Activated CD8-positive, alpha-beta memory T cell treated with anti-CD3 and anti-CD28 coated beads for 48 hours (primary cell): ENCODE measurements around the gene BRD4.

Experiments used
- DNase-seq, 3 experiments: peaks; one replicate each; pipeline ENCODE4 v3.0.0-alpha.2; 2020; ENCODE audit warnings: low read depth in 2 of 3, low spot score in 2 of 3

Gene BRD4

DNA sequence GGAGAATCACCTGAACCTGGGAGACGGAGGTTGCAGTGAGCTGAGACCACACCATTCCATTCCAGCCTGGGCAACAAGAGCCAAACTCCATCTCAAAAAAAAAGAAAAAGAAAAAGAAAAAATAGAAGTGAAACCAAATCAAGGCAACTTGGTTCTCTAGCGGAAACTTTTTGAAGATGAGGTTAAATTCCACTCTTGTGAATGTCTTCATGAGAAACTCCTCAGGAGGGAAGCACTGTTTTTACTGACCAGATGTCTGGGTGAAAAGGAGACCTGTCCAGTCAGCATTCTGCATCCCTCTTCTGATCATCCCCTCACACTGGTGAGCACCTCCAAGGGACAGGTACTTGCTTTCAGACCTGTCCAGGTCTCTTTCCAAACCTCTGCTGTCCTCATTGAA lies 15.8 kb downstream of the BRD4 start:
- DNase-seq, result no peak

DNA sequence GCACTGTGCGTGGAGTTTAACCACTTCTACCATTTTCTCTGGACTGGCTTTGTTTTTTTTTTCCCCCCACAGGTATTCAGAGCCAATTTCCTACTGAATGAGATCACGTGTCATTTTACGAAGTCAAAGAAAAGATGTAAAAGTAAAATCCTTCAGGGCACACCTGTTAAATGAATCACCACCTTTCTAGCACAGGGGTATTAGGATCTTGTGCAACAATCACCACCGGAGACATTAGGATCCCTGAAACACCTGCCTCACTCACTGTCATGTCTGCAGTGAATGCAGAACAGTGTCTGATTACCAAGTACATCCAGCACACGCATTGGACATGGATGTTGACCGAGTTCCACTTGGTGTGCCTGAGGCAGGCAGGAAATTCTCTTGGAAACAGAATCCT lies 17.2 kb downstream of the BRD4 start:
- no peak for DNase-seq

DNA sequence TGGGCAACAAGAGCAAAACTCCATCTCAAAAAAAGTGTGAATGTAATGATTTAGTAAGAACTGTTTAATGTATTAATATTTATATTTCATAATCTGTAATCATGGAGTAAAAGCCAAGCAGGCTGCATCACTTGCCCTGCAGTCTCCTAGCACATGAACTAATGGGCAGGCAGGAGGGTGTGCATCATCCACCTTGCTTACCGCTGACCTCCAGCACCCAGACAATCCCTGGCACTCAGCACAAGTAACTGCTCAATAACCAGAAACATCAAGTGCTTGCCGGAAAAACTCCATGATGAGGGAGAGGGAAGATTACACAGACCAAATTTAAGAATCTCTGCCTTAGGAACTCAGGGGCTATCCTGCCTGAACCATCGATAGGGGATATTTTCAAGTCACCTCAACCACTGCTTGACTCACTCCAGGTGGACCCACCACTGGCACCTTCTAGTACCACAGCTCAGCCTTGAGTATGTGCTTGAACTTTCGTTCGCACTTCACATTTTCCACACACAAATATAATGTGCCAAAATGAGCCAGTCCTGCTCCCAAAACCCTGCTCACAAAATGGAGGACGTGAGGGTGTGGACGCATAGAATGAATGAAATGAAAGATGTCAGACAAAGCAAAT lies 18.6 kb downstream of the BRD4 start:
- DNase-seq, result no peak

DNA sequence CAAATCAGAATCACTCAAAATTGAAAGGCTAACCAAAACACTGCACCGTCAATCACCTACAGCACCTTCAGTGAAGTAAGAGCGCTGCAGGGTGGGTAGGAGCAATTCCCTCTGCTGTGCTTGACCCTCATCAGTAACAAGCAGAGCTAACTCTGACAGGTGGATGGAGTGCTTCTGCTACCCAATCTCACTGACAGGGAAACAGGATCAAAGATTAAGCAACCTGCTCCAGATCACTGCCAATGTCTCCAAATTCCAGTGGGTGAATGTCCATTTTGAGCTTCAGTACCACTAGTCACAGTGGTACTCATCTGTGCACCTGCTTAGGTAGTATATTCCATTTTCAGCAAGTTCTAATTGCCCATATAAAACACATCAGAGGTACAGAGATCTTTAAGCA lies 25.2 kb downstream of the BRD4 start:
- no peak for DNase-seq

DNA sequence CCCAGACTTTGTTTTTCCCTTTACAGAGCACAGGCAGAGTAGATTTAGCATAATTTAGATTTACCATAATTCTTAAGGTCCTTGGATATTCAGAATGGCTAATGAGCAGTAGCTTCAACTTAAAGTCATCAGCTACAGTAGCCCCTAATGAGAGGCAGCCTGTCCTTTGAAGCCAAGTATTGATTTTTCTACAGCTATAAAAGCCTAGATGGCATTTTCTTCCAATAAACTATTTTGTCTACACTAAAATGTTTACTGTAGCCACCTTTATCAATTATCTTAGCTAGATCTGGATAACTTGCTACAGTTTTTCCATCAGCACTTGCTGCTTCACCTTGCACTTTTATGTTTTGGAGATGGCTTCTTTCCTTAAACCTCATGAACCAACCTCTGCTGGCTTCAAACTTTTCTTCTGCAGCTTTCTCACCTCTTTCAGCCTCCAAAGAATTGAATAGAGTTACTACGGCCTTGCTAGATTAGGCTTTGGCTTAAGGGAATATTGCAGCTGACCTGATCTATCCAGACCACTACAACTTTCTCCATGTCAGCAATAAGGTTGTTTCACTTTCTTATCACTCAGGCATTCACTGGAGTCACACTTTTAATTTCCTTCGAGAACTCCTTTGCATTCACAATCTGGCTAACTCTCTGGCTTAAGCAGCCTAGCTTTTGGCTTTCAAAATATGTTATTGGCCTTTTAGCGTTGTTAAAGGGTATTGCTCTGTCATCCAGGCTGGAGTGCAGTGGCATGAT lies 26.6 kb downstream of the BRD4 start:
- no peak for DNase-seq

DNA sequence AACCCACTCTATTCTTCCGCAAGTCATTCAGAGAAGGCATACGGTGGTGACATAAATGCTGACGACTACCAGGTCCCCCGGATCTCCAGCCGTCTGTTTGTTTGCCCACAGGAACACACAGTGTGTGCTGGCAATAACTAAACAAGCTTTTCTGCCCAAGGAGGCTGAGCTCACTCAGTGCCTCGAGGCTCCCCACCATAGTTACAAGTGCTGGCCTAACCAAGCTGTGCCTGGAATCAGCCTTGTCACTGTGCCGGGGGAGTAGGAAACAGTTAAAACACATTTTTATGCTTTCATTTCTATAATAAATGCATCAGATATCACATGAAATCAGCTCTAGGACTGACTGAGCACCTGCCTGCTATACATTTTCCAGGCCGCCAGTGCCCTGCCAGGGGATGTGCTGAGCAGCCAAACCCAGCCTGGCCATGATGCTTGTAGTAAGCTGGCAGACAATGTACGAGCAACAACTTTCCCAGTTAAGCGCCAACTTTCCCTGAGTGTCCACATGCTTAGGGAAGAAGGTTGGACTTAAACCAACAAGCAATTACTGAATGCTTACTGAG lies 28.1 kb downstream of the BRD4 start:
- DNase-seq, result no peak

DNA sequence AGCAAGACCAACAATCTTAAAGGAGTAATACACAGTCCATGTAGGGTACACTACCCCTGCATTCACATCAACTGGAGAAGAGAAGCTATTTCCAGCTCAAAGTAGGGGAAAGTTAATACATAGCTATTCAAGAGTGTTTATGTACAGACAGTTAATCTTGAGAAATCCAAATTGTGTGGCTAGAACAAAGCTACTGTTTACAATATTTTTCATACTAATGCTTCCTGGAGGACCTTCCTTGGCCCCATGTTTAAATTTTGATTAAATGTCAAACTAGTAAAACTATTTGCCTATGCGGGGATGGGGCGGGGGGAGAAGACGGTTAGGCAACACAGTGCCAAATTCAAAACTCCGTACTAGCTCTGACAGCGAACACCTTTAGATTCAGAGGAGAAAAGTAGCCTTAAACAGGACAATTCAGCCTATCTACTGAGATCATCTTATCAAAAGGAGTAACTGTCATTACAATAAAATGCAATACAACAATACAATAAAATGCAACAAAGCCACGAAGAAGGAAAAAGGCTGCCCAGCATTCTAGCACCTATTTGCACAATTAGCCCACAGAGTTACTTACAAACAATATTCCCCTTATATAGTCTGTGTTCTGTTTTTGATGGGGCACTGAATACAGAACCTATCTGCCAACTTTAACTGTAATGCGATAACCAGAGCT lies 29.1 kb downstream of the BRD4 start:
- DNase-seq, result no peak

DNA sequence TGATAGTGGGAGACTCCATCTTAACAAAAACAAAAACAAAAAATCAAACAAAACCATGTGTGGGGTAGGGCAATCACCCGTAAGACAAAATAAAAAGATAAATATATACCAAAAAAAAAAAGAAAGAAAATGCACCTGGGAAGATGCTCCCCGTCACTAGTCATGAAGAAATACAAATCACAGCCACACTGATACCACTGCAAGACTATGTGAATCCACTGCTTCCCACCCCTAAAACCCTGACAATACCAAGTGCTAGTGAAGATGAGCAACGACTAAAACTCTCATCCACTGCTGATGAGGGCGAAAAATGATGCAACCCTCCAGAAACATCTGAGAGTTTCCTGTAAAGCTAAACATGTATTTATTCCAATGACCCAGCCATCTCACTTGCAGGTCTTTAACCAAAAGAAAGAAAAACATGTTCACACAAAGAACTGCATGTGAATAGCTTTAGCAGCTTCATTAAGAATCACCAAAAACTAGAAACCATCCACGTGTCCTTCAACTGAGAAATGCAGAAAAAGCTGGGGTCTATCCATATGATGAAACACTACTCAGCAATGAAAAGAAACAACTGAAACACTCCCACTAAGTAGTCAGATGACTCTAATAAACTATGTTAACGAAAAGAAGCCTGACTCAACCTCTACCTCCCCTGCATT lies 31.7 kb downstream of the BRD4 start:
- no peak for DNase-seq

DNA sequence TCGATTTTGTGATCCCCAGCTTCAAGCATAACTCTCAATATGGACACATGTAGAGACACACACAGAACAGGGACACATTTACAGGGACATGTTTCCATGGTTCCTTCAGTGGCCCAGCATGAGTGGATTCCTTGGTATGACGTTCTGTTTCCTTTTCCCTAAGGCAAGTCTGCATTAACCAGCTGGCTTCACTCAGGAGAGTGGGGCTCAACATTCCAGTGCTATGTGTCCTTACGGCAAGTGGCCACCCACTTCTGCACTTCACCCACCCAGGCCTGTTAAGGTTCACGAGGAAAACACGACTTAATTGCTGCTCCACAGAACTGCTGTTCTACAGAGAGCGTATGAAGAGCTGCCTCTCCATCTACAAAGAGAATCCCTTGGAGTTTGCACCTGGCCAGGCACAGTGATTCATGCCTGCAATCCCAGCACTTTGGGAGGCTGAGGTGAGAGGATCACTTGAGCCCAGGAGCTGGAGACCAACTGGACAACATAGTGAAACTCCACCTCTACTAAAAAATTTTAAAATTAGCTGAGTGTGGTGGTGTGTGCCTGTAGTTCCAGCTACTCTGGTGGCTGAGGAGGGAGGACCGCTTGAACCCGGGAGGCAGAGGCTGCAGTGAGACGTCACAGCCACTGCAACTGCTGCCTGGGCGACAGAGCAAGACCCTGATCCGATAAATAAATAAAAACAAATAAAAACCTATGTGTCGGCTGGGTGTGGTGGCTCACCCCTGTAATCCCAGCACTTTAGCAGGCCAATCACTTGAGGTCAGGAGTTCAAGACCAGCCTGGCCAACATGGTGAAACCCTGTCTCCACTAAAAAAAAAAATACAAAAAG lies 32.5 kb downstream of the BRD4 start:
- no peak for DNase-seq

DNA sequence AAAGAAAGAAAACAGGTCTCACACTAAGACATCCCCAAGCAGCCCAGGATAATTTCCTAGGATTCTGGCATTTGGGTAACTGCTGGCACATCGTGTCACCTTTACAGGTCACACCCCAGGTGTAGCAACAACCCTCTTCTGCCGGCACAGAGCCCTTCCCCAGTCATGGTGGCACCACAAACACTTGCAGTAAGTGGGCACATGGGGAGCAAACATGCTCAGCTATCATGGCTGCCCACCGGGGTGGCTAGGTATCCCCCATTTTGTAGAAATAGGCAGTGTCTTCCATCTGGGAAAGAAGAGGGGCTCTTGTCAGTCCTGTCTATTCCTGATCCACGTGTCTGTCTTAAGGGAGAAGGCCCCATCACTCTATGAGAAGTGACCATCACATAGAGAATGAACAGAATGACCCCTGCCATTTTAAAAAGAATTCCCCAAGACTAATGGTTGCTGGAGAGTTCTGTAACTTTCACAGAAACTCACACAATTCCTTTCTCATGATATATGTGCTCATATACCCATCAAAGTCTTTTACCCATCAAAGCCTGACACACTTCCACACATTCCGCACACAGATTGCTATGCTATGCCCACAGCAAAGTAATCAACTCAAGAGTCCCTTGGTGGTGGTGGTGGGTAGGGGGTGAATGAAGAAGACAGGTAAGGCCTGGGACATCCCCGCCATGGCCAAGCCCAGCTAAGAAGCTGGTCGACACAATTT lies 33.3 kb downstream of the BRD4 start:
- no peak for DNase-seq

DNA sequence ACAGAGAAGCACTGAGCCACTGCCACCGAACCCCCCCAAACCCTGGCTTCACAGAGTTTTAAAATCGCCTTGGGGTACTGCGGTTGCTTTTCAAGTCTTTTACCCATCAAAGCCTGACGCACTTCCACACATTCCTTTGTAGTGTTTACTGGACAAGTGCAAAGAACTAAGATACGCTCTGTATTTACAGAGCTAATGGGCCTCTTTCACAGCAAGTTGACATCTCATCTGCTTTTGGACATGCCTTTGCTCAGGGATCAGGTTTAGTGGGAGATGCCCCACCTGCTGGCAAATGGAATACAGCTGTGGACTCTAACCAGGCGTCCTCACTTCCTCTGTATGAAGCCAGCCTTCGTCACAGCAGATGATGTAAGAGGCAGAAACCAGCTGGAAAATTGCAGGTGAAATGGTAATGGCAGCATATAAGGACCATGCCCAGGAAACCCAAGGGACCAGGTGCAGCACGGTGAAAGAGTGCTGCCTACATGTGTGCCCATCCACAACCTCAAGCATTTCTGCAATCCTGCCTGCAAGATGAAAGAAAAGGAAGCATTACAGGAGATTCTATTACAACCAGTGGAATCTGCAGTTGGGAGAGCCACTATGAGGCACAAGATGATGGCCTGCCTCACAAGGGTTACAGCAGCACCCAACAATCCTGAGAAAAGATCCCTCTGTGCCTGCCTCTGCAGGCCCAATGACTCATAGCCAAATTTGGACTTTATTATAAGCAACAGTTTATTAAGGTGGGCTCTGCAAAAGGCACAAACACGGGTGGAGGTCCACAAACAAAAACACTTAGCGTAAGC lies 34.7 kb downstream of the BRD4 start:
- DNase-seq, result no peak

DNA sequence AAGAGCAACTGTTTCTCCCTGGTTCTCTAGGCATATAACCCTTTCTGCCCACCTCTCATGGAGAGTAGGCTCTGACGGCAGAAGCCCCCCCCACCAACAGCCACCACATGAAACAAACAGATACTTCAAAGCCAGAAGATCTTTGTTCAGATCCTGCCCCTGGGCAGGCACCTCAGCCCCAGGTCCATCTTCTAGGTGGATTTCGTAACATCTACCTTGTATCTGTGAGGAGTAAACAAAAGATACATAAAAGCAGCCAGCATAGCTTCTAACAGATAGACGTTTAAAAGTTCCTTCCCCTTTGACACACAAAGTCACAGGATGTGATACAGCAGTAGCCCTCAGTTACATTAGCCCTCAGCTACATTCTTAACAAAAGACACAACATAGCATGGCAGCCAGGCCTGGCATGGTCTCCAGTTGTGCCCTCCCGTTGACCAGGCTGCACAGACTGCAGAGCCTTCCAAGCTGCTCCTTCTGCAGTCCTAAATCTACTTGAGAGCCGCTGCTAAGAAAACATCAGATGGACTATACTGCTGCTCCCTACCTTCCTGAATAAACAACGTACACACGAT lies 35.4 kb downstream of the BRD4 start:
- DNase-seq, result no peak

DNA sequence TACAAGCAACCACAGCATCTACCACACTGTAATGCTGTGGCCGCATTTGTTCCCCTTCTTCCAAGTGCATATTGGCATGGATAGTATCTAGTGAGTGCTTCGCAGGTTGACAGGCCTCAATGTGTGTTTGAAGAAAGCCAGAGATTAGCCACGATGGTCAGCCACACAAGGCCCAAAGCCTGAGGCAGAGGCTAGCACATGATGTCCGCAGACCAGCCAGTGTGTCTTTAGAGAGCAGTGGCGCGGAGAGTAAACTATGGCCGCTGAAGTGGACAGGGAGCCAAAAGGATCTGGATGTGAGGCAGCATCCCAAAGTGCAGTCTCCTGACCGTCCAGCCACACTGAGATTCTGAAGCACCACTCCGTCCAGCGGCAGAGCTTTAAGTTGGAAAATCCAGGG lies 36.0 kb downstream of the BRD4 start:
- DNase-seq, result no peak

DNA sequence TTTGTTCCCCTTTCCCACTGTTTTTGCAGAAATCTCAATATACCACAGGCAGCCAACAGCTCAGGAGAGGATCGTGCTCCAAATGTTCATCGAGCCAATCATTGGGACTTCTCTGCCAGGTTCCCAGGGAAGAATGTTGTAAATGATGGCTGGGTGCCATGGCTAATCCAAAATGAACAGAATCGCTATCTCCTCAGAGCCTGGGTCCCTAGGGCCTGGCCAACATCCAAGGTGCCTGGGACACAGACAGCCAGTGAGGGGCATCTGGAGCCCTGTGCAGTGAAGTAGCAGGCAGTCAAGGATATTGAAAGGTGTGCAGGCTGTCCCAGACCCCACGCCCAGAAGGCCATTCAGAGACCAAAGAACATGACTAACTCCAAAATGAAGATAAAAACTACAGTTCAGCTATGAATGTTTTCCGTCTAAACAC lies 37.8 kb downstream of the BRD4 start:
- no peak for DNase-seq

DNA sequence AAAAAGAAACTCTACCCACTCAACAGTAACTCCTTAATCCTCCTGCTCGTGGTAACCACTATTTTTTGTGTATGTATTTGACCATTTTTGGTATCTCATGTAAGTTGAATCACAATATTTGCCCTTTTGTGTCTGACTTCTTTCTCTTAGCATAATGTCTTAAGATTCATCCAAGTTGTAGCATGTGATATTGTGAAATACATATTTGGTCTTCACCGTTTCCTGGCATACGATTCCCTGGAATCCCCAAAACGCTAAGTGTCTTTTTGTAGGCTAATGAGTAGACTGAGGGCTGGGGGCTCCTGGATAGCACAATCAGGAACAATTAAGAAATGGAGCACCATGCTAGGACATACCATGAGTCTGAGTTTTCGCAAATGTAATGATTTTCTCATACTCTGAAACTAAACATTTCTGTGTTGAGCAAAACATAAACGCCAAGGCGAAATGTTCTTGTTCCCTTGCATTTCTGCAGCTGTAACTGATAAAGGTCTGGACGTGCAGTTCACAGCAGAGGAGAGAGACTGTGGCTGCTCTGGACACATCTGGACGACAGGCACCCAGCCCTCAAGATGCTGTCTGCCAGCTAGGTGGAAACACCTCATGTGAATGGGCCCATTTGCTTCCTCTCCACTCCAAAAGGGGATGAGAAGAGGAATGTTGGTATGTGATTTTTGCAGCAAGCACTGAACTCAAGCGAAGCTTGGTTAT lies 38.4 kb downstream of the BRD4 start:
- no peak for DNase-seq

DNA sequence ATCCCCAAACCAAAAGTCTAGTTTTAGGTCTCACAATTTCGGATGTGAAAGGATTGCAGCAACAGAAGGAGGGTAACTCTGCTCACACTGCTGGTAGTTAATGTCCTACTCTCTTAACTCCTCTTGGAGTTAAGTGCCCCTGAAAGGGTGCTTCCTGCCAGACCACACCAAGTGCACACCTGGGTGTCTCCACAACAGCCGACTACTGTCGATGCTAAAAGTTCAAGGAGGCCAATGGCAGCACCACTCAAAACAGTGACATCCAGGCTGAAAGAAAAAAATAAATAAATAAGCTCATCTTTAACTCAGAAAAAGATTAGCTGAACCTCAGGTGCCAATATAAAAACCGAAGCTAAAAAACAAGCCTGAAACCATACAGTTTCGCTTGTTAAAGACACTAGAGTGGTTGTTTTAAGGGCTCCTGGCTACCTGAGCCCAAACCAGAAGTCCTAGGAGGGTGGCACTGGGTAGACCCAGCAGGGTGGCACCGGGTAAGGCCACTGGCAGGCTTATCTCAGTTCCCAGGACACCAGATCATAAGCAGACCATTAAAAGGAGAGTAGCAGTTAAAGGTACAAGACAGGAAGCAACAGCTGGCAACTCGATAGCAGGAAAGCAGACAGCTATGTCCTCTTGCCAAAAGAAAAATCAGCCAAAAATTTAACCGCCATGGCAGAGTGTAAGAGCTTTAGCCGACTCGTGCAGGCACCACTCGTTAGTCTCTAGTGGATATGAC lies 39.3 kb downstream of the BRD4 start:
- no peak for DNase-seq

DNA sequence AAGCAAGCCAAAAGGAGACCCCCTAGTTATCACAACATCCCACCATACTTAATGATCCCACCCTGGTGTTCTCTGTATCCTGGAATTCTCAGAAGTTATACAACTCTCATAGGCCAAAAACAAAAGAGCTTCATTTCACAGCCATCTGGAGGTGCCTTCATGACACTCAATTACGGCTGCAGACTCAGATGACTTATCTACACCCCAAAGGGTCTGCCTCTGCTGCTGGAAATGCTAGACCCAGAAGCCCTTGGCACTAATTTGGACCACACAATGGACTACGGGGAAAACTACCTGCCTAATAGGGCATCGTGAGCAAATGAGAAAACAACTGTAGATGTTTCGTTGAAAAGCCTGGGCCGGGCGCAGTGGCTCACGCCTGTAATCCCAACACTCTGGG lies 40.2 kb downstream of the BRD4 start:
- DNase-seq, result no peak
